A549 treated with AZD2906 at 1 μM for 4 hours (cell line): ENCODE results near the gene POU2AF3. TPM values are rescaled to one million over a fixed set of nuclear protein-coding genes. Genes with fewer than 3 reads are reported as not detected.

Source experiments
- total RNA-seq: library from RNA; stranded (reverse); fragments of 200-300 nt; extraction: Qiagen RNA extraction; gene quantifications from 5 replicates; pipeline ENCODE4 v1.2.3, GENCODE V29; 2022

The POU2AF3 gene, protein sequence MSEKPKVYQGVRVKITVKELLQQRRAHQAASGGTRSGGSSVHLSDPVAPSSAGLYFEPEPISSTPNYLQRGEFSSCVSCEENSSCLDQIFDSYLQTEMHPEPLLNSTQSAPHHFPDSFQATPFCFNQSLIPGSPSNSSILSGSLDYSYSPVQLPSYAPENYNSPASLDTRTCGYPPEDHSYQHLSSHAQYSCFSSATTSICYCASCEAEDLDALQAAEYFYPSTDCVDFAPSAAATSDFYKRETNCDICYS
- 1.0 to 1.8 TPM (median 1.4 TPM) in 5 replicates for total RNA-seq

DNA sequence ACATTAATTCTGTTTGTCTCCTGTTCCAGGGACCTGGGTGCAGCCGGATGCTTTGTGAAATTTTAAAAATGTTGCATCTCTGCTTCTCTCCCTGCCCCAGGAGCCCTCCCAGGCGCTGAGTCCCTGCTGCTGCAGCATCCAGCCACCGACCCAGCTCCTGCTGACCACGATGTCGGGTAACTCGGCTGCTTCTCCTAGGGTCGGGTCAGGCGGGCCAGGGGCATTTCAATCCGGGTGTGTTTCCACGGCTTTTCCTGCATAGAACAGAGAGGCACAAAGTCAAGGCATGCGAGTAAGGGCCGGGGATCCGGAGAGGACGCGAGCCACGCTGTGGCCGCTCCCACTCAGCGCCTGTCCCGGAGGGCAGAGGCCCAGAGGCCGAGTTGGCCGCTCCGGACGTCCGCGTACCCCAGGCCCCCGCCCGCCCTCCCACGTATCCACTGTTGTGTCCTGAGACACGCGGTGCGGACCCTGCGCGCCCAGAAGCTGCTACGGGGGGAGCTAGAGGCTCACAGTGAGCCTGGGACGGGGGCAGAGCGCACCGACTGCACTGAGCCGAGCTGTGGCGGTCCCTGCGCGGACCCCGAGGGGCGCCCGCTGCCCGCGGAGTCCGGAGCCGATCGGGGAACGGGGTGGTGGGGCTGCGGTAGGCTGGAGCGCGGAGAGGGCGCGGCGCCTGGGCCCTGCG, at the start of gene POU2AF3:
TSS of gene POU2AF3 (plus strand) at position 134 of the 688 bp plus-strand sequence. CDS start at position 170, 36 bp downstream.

Other genes starting within 250 kb of the POU2AF3 start
- not detected in 5 replicates for gene POU2AF2, start 52.8 kb upstream of the POU2AF3 start, total RNA-seq
- gene POU2AF1, start 80.7 kb downstream of the POU2AF3 start, total RNA-seq, result 0.17 TPM in 1 of 5 replicates, not detected in the others
- gene BTG4, start 213.8 kb downstream of the POU2AF3 start, total RNA-seq, result 0.10 to 0.23 TPM (median 0.18 TPM) in 4 of 5 replicates, not detected in the other
- gene HOATZ, start 216.2 kb downstream of the POU2AF3 start, total RNA-seq, result not detected in 5 replicates
- gene LAYN, start 242.2 kb downstream of the POU2AF3 start, total RNA-seq, result 3.4 to 4.0 TPM (median 3.6 TPM) in 5 replicates